K562 (cell line): ENCODE measurements around the gene PRKAG1. TPM values are rescaled to one million over a fixed set of nuclear protein-coding genes. Genes with fewer than 3 reads are reported as not detected.
A peak's percentile ranks its signal among the peaks of the same experiment; 100 is the strongest.

Source experiments
- EZH2 ChIP-seq: IDR thresholded peaks from 2 replicates; pipeline ENCODE4 v1.6.1; 2012; ENCODE audit warnings: low read depth, mild to moderate bottlenecking, inconsistent platforms, low read length, borderline replicate concordance
- JUNB ChIP-seq: fragments of 450-650 bp; formaldehyde crosslinking; conservative IDR thresholded peaks from 2 replicates; pipeline ENCODE4 v1.4.0; 2020; ENCODE audit warnings: mild to moderate bottlenecking
- MCM2 ChIP-seq: fragments of 450-650 bp; IDR thresholded peaks from 2 replicates; pipeline ENCODE4 v1.6.1; 2017; ENCODE audit warnings: low read depth, mild to moderate bottlenecking
- MECOM ChIP-seq: fragments of 250-450 bp; sonication (Bioruptor Pico); IDR thresholded peaks from 2 replicates; pipeline ENCODE4 v1.8.0; 2022; ENCODE audit warnings: inconsistent platforms
- SMARCC2 ChIP-seq: fragments of 450-650 bp; IDR thresholded peaks from 2 replicates; pipeline ENCODE4 v1.6.1; 2017; ENCODE audit warnings: antibody characterized with exemption, moderate library complexity, mild to moderate bottlenecking, low read depth
- SMC3 ChIP-seq: conservative IDR thresholded peaks from 2 replicates; pipeline ENCODE4 v1.6.1; 2011; ENCODE audit warnings: low read depth, low read length, improper control_type of control experiment; ENCODE audit not compliant: insufficient read depth
- TAF7 ChIP-seq: fragments of 450-650 bp; IDR thresholded peaks from 2 replicates; pipeline ENCODE4 v1.6.1; 2016; ENCODE audit warnings: missing genetic modification characterization, missing compliant biosample characterization
- TRIM24 ChIP-seq, 2 experiments: fragments of 450-650 bp; IDR thresholded peaks; 2 replicates each; pipeline ENCODE4 v1.6.1; 2016
- ZC3H8 ChIP-seq: fragments of 450-650 bp; IDR thresholded peaks from 2 replicates; pipeline ENCODE4 v1.6.1; 2017
- ZKSCAN3 ChIP-seq: fragments of 250-450 bp; sonication (Bioruptor Pico); IDR thresholded peaks from 2 replicates; pipeline ENCODE4 v1.4.0; 2020
- ZNF589 ChIP-seq: fragments of 200-800 bp; sonication (Bioruptor generic); IDR thresholded peaks from 2 replicates; pipeline ENCODE4 v1.6.1; 2016; ENCODE audit warnings: low read depth, missing genetic modification characterization, missing compliant biosample characterization
- ZSCAN32 ChIP-seq: fragments of 450-650 bp; formaldehyde crosslinking; IDR thresholded peaks from 2 replicates; pipeline ENCODE4 v1.4.0; 2020; ENCODE audit warnings: mild to moderate bottlenecking, moderate library complexity
- polyA plus RNA-seq, 8 experiments: library from polyadenylated mRNA; depleted of rRNA in 4 of 8; stranded (reverse) in 5 of 8; unstranded in 3 of 8; fragments of >200 nt; fragmentation: Nextera tagmentation in 2 of 8; fragmentation: Illumina TruSeq in 1 of 8; extraction: Ambion mirVana in 2 of 8; extraction: Trizol in 1 of 8; gene quantifications; 2 replicates each; pipeline versions ENCODE4 v1.2.1 to v1.2.3, GENCODE V29; 2011 to 2014; ENCODE audit warnings: inconsistent platforms in 1 of 8, missing spikeins in 1 of 8
- total RNA-seq, 7 experiments: library from RNA; depleted of rRNA in 6 of 7; stranded (reverse); fragments of >200 nt in 6 of 7; fragmentation: Illumina TruSeq in 2 of 7; extraction: Trizol in 2 of 7; gene quantifications; 2 replicates each; pipeline versions ENCODE4 v1.2.1 to v1.2.3, GENCODE V29; 2011 to 2021; ENCODE audit warnings: low replicate concordance in 1 of 7
- TF ChIP-seq, protein P1 (sequence below), 2 experiments: fragments of 450-650 bp in 1 of 2; sonication (generic) in 1 of 2; formaldehyde crosslinking in 1 of 2; IDR thresholded peaks; 2 replicates each; pipeline versions ENCODE4 v1.7.1 to v1.9.0; 2016 to 2022; ENCODE audit warnings: inconsistent platforms in 1 of 2, mild to moderate bottlenecking in 1 of 2, missing genetic modification reagents in 1 of 2
- TF ChIP-seq, protein P2 (sequence below): IDR thresholded peaks from 3 replicates; pipeline ENCODE4 v1.6.1; 2011; ENCODE audit warnings: borderline replicate concordance, mild to moderate bottlenecking, moderate library complexity; ENCODE audit not compliant: insufficient read length; ENCODE audit errors: extremely low read depth
- TF ChIP-seq, protein P3 (sequence below): fragments of 250-450 bp; sonication (Bioruptor Pico); IDR thresholded peaks from 2 replicates; pipeline ENCODE4 v1.5.0; 2021

Gene PRKAG1
- total and polyA plus RNA-seq, 9 of the 15 experiments (the other 6 are each of a cell fraction or from before 2014, with no cell fraction given) = 51.1 to 126 (median 79.1) TPM

DNA sequence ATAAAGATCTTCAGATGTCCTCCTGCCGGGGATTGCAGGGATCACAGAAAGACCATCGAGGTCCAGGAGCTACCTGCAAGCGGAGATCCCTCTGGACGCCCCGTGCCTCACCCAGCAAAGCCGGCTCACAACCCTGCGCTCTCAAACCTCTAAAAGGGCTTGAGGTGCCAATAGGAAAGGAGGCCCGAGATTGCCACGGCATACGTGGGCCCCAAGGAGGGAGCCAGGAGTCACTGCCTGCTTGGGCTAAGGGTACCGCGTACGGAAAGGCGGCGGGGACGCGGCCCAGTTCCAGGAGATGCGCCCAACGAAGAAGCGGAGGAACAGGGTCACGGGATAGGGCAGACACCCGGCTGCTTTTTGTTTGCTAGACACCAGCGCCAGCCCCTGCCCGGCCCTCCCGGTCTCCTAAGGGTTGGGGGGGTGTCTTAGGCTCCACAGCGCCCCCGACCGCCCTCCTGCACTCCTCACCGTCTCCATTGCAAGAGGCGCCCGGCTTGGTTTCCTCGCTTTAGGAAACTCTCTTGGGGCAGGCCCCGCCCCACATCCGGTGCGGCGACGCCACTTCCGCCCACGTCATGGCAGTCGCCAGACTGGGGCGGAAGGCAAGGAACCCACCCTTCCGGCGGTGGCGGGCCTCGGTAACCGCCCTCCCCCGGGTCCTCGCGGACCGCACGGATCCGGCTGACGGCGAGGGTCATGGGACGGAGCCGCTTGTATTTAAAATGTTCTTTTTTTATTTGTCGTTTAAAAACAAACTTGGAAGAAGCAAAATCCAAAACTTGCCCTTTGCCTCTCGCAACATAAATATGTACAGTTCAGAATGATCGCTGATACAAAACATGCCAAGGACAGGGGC is at the start of gene PRKAG1 (continued):
- TF ChIP-seq, protein P1, sequence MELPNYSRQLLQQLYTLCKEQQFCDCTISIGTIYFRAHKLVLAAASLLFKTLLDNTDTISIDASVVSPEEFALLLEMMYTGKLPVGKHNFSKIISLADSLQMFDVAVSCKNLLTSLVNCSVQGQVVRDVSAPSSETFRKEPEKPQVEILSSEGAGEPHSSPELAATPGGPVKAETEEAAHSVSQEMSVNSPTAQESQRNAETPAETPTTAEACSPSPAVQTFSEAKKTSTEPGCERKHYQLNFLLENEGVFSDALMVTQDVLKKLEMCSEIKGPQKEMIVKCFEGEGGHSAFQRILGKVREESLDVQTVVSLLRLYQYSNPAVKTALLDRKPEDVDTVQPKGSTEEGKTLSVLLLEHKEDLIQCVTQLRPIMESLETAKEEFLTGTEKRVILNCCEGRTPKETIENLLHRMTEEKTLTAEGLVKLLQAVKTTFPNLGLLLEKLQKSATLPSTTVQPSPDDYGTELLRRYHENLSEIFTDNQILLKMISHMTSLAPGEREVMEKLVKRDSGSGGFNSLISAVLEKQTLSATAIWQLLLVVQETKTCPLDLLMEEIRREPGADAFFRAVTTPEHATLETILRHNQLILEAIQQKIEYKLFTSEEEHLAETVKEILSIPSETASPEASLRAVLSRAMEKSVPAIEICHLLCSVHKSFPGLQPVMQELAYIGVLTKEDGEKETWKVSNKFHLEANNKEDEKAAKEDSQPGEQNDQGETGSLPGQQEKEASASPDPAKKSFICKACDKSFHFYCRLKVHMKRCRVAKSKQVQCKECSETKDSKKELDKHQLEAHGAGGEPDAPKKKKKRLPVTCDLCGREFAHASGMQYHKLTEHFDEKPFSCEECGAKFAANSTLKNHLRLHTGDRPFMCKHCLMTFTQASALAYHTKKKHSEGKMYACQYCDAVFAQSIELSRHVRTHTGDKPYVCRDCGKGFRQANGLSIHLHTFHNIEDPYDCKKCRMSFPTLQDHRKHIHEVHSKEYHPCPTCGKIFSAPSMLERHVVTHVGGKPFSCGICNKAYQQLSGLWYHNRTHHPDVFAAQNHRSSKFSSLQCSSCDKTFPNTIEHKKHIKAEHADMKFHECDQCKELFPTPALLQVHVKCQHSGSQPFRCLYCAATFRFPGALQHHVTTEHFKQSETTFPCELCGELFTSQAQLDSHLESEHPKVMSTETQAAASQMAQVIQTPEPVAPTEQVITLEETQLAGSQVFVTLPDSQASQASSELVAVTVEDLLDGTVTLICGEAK (IDR thresholded peaks at IDR 0.05) = peak; percentile 98
- TF ChIP-seq, protein P1 (CRISPR knock-in tag; IDR thresholded peaks at IDR 0.05) = no peak
- TF ChIP-seq, protein P2, sequence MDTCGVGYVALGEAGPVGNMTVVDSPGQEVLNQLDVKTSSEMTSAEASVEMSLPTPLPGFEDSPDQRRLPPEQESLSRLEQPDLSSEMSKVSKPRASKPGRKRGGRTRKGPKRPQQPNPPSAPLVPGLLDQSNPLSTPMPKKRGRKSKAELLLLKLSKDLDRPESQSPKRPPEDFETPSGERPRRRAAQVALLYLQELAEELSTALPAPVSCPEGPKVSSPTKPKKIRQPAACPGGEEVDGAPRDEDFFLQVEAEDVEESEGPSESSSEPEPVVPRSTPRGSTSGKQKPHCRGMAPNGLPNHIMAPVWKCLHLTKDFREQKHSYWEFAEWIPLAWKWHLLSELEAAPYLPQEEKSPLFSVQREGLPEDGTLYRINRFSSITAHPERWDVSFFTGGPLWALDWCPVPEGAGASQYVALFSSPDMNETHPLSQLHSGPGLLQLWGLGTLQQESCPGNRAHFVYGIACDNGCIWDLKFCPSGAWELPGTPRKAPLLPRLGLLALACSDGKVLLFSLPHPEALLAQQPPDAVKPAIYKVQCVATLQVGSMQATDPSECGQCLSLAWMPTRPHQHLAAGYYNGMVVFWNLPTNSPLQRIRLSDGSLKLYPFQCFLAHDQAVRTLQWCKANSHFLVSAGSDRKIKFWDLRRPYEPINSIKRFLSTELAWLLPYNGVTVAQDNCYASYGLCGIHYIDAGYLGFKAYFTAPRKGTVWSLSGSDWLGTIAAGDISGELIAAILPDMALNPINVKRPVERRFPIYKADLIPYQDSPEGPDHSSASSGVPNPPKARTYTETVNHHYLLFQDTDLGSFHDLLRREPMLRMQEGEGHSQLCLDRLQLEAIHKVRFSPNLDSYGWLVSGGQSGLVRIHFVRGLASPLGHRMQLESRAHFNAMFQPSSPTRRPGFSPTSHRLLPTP = no peak
- no peak for TF ChIP-seq ZC3H8
- no peak for TF ChIP-seq JUNB
- TF ChIP-seq, protein P3, sequence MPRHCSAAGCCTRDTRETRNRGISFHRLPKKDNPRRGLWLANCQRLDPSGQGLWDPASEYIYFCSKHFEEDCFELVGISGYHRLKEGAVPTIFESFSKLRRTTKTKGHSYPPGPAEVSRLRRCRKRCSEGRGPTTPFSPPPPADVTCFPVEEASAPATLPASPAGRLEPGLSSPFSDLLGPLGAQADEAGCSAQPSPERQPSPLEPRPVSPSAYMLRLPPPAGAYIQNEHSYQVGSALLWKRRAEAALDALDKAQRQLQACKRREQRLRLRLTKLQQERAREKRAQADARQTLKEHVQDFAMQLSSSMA = no peak
- no peak for TF ChIP-seq ZSCAN32
- no peak for TF ChIP-seq ZKSCAN3
- TF ChIP-seq TAF7 (tag) = no peak; the same call in none of the 2 replicates
- TF ChIP-seq MECOM (CRISPR knock-in tag) = 0 out of 2 replicates have a peak, but pooled peaks have one; percentile 16
- TF ChIP-seq MCM2 = no peak
- peak; percentile 78 for TF ChIP-seq ZNF589
- TF ChIP-seq TRIM24 (IDR thresholded peaks at IDR 0.05) = peak in 1 of 2 experiments; percentile 29; a peak in 1 of 4 replicates
- TF ChIP-seq SMARCC2 = no peak
- no peak for TF ChIP-seq SMC3
- no peak for TF ChIP-seq EZH2
